ENCODE measurements around the gene SLC9A9.
"Not testable (repeated sequence)": the region's sequence is repeated elsewhere in the genome, so short reads cannot be mapped to it uniquely, and the experiment has no call there.

SLC9A9 gene

DNA sequence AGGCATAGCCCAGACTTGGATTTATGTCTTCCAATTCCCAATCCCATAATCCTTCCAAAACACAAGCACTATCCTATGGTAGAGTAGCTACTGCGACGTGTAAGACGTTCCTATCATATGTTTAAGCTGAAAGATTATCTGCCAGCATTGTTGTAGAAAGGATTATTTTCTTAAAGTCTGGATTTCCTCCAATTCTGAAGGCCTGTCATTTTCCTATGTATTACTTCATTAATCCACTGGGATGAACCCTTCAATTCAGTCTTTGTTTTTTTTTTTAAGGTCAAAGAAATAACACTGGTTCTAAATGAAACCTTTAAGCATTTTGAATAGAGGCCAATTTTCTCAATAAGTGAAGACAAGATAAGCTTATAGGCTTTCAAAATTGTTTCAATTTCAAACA, 289.0 kb downstream of the SLC9A9 start:
- no peak for DNase-seq (ENCODE audit: low read depth)

DNA sequence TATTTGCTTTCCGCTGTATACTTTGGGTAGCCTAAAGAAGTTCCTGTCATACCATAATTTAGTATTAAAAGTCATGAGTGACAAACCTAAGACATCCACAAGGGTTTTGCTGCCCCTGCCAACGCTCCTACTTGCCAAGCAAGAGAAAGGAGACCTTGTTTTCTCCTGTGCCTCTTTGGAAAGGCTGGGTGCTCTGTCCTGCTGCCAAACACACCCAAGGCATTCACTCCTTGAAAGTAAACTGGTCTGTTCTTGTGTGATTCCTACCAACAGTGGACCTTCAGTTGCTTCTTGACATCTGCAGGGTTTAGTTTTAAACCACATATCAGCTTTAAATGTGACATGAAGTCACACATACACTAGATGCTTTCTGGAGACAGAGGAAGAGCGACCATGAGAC, 295.4 kb downstream of the SLC9A9 start:
- DNase-seq (ENCODE audit: low read depth): no peak

DNA sequence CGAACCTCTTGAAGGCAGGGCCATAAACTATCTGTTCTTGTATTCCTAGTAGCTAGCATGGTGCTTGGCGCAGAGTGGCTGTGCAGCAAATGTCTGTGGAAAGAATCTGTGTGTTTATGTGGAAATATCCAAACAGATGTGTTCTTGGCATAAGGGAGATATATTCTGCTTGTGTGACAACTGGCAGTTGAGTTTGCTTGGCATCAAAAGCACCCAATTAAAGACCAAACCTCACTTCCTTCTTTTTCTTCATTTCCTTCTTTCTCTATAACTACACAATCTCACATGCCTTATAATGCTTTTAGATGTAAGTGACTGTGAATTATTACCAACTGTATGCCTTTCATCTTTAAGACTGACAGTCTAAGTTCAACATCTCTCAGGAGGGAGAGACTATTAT, 296.5 kb downstream of the SLC9A9 start:
- DNase-seq (ENCODE audit: low read depth): no peak

GRCh38 chr3:143548861-143549497, 299.3 kb downstream of the SLC9A9 start:
- DNase-seq (ENCODE audit: low read depth): no peak

DNA sequence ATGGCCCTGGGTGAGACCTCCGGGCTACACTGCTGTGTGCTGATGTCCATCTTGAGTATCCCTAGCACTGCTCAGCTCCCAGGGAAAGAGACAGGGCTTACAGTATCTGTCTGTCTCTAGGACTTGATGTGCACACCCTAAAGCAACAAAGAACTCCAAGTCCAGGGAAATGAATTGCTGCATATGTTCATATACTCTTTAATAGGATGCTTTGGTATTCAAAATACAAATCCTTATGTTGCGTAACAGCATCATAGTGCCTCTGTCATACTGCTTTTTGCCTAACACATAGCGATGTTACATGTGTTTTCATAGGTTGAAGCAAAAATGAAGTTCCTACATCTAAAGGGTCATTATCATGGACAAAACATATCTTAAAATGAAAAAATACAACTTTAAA, 299.9 kb downstream of the SLC9A9 start:
- DNase-seq (ENCODE audit: low read depth): no peak

DNA sequence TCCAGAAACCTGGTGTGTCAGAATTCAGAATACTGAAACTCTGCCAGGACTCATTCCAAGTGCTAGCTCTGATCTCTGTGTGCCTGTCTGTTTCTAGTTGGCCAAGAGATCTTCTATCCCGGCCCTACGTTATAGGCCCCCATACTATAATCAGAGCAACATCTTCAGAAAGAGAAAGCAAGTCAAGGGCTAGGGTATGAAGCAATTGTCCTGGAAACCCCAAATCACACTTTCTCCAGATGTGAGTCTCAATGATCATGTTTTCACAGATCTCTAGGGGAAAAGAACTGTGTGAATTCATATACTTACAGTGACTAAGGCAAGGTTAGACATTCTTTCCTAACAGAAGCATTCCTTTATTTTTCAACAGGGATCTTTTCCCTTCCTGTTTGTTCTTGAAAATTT, 309.7 kb downstream of the SLC9A9 start:
- DNase-seq (ENCODE audit: low read depth): peak; percentile 68

DNA sequence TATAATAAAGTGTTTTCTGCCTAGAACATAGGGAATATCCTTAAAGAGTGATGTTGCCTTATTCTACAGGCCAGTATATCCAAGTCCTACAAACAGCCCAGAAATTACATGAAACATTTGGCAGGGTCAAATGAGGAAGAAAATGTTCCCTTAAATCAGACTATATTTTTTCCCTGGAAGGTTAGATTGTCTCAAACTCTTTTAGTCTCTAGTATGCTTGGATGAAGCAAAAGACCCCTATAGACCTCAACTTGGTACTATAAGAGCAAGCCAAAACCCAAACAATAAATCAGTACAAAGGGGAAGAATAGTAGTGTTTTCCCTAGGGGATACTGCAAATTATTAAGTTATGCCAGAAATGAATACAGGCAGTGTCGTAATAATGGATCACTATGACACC, 310.2 kb downstream of the SLC9A9 start:
- DNase-seq (ENCODE audit: low read depth): no peak

GRCh38 chr3:143536817-143537535, 311.3 kb downstream of the SLC9A9 start:
- no peak for DNase-seq (ENCODE audit: low read depth)

GRCh38 chr3:143535994-143536784, 312.1 kb downstream of the SLC9A9 start:
- DNase-seq (ENCODE audit: low read depth): no peak

DNA sequence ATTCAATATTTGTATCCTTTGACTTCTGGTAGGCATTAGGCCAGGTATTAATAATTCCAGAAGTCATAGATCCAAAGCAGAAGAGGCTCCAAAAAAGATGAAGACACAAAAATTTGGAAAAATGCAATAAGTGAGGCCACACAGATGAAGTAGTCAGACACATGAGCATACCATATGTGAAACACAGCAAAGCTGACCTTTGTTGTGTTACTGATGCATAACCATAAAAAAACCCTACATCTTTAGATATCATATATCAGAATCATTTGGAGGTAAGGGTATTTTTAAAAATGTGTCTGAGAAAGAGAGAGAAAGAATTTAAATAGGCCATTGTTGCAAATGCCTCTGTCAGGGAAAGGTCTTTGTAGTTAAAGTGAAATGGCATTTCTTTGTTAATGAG, 314.9 kb downstream of the SLC9A9 start:
- DNase-seq (ENCODE audit: low read depth): no peak

- DNase-seq (ENCODE audit: low read depth): no peak
Measured at GRCh38 chr3:143532091-143532490, 316.2 kb downstream of the SLC9A9 start.

- DNase-seq (ENCODE audit: low read depth): no peak
Measured at GRCh38 chr3:143531101-143531500, 317.2 kb downstream of the SLC9A9 start.

GRCh38 chr3:143529798-143530197, 318.5 kb downstream of the SLC9A9 start:
- DNase-seq (ENCODE audit: low read depth): no peak

DNA sequence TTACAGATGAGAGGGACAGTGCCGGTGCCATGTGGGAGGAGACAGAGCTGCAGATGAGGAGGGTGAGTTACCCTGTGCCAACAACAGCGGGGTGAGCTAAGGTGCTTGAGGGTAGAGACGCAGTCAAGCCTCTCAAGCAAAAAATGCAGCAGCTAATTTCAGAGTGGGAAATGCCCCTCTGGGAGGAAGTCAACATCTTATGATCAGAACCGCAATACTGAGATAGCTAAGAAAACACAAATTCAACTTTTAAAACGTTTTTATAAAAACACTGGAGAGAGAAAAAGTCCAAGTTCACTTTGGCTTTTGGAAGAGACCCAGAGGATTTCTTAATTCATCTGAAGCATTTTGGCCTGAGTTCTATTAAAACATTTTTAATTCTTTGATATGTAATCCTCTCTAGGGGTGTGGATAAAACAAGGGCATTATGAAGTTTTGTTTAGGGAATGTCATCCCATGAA, 319.2 kb downstream of the SLC9A9 start:
- DNase-seq (ENCODE audit: low read depth): no peak

GRCh38 chr3:143526011-143526545, 322.2 kb downstream of the SLC9A9 start:
- DNase-seq (ENCODE audit: low read depth): peak; percentile 47

GRCh38 chr3:143525408-143525807, 322.9 kb downstream of the SLC9A9 start:
- peak; percentile 86 for DNase-seq (ENCODE audit: low read depth)

GRCh38 chr3:143521803-143522202, 326.5 kb downstream of the SLC9A9 start:
- no peak for DNase-seq (ENCODE audit: low read depth)

GRCh38 chr3:143517131-143517530, 331.1 kb downstream of the SLC9A9 start:
- not testable (repeated sequence) for DNase-seq (ENCODE audit: low read depth)

- no peak for DNase-seq (ENCODE audit: low read depth)
Measured at GRCh38 chr3:143514874-143515273, 333.4 kb downstream of the SLC9A9 start.

DNA sequence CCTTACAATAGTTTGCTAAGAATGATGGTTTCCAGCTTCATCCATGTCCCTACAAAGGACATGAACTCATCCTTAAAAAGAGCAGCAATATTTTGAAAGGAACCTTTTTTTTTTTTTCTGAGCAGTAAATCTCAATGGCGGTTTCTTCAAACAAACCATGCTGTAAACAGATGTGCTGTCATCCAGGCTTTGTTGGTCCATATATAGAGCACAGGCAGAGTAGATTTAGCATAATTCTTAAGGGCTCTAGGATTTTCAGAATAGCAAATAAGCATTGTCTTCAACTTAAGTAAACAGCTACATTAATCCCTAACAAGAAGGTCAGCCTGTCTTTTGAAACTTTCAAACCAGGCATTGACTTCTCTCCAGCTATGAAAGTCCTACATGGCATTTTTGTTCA, 334.2 kb downstream of the SLC9A9 start:
- no peak for DNase-seq (ENCODE audit: low read depth)

DNA sequence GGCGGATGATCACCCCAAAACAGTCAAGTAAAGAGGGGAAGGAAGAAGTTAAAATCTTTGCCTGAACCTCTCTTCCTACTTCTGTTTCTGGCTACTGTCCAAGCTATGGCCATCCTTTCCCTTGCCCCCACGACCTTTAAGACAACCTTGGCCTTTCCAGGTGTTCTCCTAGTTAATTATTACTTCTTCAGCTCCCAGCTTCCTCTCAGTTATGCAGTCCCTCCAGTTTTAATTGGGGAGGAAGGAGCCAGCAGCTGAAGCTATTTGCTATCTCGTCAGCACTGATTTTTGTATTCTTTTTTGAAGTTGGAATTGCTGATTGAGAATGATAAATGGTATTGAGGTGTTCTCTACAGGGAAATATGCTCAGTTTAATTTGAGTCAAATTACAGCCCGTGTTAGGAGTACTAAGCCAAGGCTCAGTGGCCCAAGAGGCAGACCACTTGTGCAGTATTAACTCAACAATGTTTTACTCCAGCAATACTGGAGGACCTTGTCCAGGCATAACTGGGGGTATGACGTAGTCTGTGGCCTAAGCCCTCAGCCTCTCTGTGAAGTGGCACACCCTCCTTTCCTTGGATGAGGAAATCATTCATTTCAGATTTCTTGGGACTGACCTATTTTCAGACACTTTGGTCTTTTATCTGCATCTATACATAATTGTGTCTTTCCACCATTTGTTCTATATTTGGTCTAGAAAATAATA, 336.9 kb downstream of the SLC9A9 start:
- no peak for DNase-seq (ENCODE audit: low read depth)

DNA sequence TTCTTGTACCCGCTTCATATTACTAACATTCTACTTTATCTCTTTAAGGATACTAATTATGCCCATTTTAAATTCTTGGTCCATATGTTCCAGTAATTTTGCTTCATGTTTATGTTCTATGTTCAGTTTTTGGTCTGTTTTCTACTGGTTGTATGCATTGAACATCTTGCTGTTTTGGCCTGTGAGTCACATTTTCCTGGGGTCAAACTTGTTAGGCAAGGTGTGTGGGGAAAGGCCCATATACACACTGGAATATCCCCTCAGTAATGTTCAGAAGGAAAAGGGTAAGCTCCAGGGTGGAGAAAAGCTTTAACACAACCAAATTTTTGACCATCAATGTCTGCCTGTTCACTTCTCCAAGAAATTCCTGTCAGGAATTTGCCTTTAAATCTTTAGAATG, 337.7 kb downstream of the SLC9A9 start:
- no peak for DNase-seq (ENCODE audit: low read depth)
